ENCODE data around the gene KLF6. TPM values are rescaled to one million over a fixed set of nuclear protein-coding genes. Genes with fewer than 3 reads are reported as not detected.

KLF6 gene
- polyA plus RNA-seq, 1 donor from 2014 or later = 10.4 TPM

DNA sequence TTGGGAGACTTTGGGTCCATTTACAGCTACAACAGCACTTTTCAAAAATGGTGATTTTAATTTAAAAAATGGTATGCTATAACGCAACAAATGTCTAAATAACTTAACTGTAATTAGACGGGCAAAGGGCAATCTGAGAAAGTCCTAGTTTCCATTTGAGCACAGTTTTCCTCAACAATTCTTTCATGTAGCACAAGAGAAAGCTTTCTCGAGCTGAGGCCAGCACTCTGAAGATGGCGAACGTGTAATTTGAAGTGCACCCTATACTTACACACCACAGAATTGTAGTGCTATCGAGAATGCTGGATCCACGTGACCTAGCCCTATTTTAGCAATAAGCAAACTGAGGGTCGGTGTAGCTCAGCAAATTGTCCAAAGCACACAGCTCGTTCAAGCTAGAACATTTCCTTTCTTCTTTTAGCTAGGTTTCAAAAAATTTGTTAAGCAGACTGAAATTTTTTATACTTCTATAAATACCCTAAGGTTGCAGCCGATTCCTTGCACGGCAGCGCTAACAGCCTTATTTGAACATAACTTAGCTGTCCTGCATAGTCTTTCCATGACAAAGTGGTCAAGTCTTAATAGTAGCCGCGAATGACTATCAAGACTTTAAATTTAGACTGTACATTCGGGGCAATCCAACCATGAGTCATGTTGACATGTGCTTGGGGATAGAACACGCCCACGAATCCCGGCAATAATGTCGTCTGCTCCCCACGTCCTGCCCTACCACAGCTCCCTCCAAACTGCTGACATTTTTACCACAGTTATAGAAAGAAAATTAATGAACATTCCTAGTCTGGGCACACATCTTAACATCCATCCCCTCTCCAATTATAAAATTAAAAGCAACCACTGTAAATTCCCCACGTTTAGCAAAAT lies 10.0 kb downstream of the KLF6 start:
- Histone ChIP-seq H3K4me3 (ENCODE audit: low read length) (no peak overlapping the region), H3K27ac (ENCODE audit: low read length) (peak overlapping the region; percentile 48), H3K9me3 (ENCODE audit: low read length) (no peaks in the 10 kb centered on the region), H3F3A (ENCODE audit: insufficient read depth, low read length, poor library complexity, severe bottlenecking) (no peaks in the 10 kb centered on the region), H3K4me2 (ENCODE audit: low read length) (no peak overlapping the region), H3K79me2 (replicated peaks; ENCODE audit: insufficient read depth, low read length) (peaks cover 7% of the 10 kb centered on the region), H4K20me1 (ENCODE audit: insufficient read depth) (no peaks in the 10 kb centered on the region), H3K9me2 (ENCODE audit: insufficient read depth, low read length) (no peaks in the 10 kb centered on the region), H2AFZ (ENCODE audit: low read depth, low read length) (no peak overlapping the region), H3K27me3 (ENCODE audit: insufficient read depth, low read depth, low read length) (no peaks in the 10 kb centered on the region), H3K9ac (ENCODE audit: low read length) (no peak overlapping the region), H3K36me3 (ENCODE audit: insufficient read depth, low read length) (peaks cover 14% of the 10 kb centered on the region)
- TF ChIP-seq CTCF (IDR thresholded peaks at IDR 0.05; ENCODE audit: poor library complexity, severe bottlenecking) (no peak), SMC3 (conservative IDR thresholded peaks at IDR 0.05; ENCODE audit: poor library complexity) (no peak), RAD21 (conservative IDR thresholded peaks at IDR 0.05) (no peak), POLR2AphosphoS5 (IDR thresholded peaks at IDR 0.05) (peak; percentile 61)

DNA sequence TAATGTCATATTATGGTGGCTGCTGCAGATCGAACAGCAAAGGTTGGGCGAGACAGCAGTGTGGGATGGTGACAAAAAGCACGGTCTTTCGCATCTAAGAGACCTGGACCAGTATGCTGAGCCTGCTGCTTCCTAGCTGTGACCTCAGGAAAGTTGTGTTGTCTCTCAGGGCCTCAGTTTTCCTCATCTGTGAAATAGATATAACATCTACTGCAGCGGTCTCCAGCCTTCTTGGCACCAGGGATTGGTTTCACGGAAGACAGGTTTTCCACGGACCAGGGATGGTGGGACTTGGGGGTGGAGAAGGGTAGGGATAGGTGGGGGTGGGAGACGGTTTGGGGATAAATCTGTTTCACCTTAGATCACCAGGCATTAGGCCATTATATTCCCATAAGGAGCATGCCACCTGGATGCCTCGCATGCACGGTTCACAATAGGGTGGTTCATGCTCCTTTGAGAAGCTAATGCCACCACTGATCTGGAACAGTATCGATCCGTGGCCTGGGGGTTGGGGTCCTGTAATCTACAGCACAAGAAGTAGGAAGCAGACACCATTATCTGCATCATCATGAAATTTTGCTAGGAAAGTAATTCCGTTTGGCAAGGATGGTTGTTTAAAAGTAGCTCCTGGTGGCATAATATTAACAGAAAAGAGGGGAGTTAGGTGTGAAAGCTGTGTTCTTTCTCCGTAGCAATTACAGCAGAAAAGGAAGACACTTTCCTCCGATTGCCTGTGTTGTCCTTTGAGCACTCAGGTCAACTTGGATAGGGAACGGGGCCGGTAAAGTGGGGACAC lies 10.8 kb downstream of the KLF6 start:
- Histone ChIP-seq H3K79me2 (replicated peaks; ENCODE audit: insufficient read depth, low read length) (no peaks in the 10 kb centered on the region), H4K20me1 (ENCODE audit: insufficient read depth) (no peaks in the 10 kb centered on the region), H3K4me2 (ENCODE audit: low read length) (no peak overlapping the region), H3K36me3 (ENCODE audit: insufficient read depth, low read length) (peaks cover 9% of the 10 kb centered on the region), H3K9me3 (ENCODE audit: low read length) (no peaks in the 10 kb centered on the region), H2AFZ (ENCODE audit: low read depth, low read length) (no peak overlapping the region), H3F3A (ENCODE audit: insufficient read depth, low read length, poor library complexity, severe bottlenecking) (no peaks in the 10 kb centered on the region), H3K9me2 (ENCODE audit: insufficient read depth, low read length) (no peaks in the 10 kb centered on the region), H3K27me3 (ENCODE audit: insufficient read depth, low read depth, low read length) (no peaks in the 10 kb centered on the region), H3K9ac (ENCODE audit: low read length) (no peak overlapping the region), H3K4me3 (ENCODE audit: low read length) (no peak overlapping the region), H3K27ac (ENCODE audit: low read length) (no peak overlapping the region)
- no peak for TF ChIP-seq SMC3 (conservative IDR thresholded peaks at IDR 0.05; ENCODE audit: poor library complexity)
- TF ChIP-seq TAF1 (IDR thresholded peaks at IDR 0.05; ENCODE audit: low read depth) = no peak
- no peak for TF ChIP-seq MXI1 (conservative IDR thresholded peaks at IDR 0.05; ENCODE audit: poor library complexity, severe bottlenecking)
- no peak for TF ChIP-seq REST (IDR thresholded peaks at IDR 0.05; ENCODE audit: borderline replicate concordance)
- no peak for TF ChIP-seq EP300 (conservative IDR thresholded peaks at IDR 0.05; ENCODE audit: poor library complexity, severe bottlenecking)
- TF ChIP-seq RAD21 (conservative IDR thresholded peaks at IDR 0.05) = no peak
- TF ChIP-seq CTCF (IDR thresholded peaks at IDR 0.05; ENCODE audit: poor library complexity, severe bottlenecking) = no peak
- no peak for TF ChIP-seq EZH2 (IDR thresholded peaks at IDR 0.05; ENCODE audit: borderline replicate concordance, insufficient read depth, low read length, poor library complexity, severe bottlenecking)
- no peak for TF ChIP-seq POLR2AphosphoS5 (IDR thresholded peaks at IDR 0.05)

All from neural cell (in vitro differentiated cells).